ENCODE data around the gene ANKRD23. TPM values are rescaled to one million over a fixed set of nuclear protein-coding genes. Genes with fewer than 3 reads are reported as not detected.

The ANKRD23 gene
- total and polyA plus RNA-seq, 10 donors = 2.4 to 19.8 (median 5.9) TPM

GRCh38 chr2:96877042-96877451 lies 33.2 kb upstream of the ANKRD23 start:
- no peak for TF ChIP-seq POLR2AphosphoS5 (IDR thresholded peaks at IDR 0.05)
- no peak for TF ChIP-seq POLR2A (IDR thresholded peaks at IDR 0.05)
- TF ChIP-seq, protein P1, sequence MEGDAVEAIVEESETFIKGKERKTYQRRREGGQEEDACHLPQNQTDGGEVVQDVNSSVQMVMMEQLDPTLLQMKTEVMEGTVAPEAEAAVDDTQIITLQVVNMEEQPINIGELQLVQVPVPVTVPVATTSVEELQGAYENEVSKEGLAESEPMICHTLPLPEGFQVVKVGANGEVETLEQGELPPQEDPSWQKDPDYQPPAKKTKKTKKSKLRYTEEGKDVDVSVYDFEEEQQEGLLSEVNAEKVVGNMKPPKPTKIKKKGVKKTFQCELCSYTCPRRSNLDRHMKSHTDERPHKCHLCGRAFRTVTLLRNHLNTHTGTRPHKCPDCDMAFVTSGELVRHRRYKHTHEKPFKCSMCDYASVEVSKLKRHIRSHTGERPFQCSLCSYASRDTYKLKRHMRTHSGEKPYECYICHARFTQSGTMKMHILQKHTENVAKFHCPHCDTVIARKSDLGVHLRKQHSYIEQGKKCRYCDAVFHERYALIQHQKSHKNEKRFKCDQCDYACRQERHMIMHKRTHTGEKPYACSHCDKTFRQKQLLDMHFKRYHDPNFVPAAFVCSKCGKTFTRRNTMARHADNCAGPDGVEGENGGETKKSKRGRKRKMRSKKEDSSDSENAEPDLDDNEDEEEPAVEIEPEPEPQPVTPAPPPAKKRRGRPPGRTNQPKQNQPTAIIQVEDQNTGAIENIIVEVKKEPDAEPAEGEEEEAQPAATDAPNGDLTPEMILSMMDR (IDR thresholded peaks at IDR 0.05 in 8 of 11, conservative IDR thresholded peaks at IDR 0.05 in 3 of 11) = no peak
- Histone ChIP-seq H3K4me1 (peaks cover 23 to 96% (median 68%) of the 10 kb centered on the region in 6 donors), H3K9me3 (no peaks in the 10 kb centered on the region), H3K36me3 (no peaks in the 10 kb centered on the region), H3K27ac (peak overlapping the region in 7 of 8 donors; percentile 9 to 98 (median 95)), H3K4me3 (no peak overlapping the region), H3K27me3 (replicated peaks in 1 of 7) (peaks cover 0 to 11% (median 0%) of the 10 kb centered on the region in 7 donors)
- 65 to 83% (median 74%) methylated on average over 6 of the region's 6 CpGs for WGBS, 5 donors
- intact Hi-C loops (cut with DNase I; ENCODE audit: low total_unique reads) = no loop called here
- DNase-seq = no peak

DNA sequence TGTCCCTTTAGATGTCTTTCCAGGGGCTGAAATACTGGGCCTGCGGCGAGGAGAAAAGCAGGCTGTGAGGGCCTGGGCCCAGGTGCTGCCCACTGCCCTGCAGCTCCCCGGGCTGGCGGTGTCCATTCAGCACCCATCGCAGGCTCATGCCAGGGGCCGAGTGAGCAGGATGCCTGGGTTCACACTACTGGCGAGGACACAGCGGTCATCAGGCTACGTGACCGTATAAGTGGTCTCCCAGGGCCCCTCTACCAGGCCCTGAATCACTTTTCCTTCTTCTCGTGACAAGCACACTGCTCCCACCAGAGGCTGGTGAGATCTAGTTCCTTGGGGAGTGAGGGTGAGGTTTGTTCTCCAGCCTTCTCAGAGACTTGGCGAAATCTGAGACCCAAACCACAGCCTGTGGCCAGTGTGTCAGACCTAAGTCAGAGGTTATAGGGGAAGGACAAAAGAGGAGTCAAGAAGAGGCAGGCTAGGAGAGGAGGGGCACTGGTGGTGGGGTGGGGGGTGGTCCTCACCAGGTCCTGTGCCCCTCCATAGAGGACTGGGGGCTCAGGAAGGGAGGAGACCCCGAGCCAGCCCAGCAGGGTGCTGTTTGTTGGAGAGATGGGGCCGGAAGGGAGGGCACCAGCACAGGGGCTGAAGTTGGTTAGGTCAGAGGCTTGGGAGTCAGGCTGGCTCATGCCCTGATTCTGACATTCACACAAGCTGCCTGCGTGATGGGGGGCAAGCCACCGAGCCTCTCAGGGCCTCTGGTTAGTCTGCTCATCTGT lies 32.6 kb upstream of the ANKRD23 start:
- Histone ChIP-seq H3K4me1 (peaks cover 23 to 96% (median 71%) of the 10 kb centered on the region in 6 donors), H3K4me3 (no peak overlapping the region), H3K36me3 (no peaks in the 10 kb centered on the region), H3K27me3 (replicated peaks in 1 of 7) (peaks cover 0 to 15% (median 0%) of the 10 kb centered on the region in 7 donors), H3K9me3 (no peaks in the 10 kb centered on the region), H3K27ac (peak overlapping the region; percentile 36 to 98 (median 84))
- 60 to 81% (median 74%) methylated on average over 14 to 16 of the region's 16 CpGs for WGBS, 5 donors
- TF ChIP-seq POLR2A (IDR thresholded peaks at IDR 0.05) (no peak), POLR2AphosphoS5 (IDR thresholded peaks at IDR 0.05) (peak in 2 of 3 donors; percentile 12 to 57)
- TF ChIP-seq, protein P1 (IDR thresholded peaks at IDR 0.05 in 8 of 11, conservative IDR thresholded peaks at IDR 0.05 in 3 of 11) = no peak
- DNase-seq = no peak
- intact Hi-C loops (cut with DNase I; ENCODE audit: low total_unique reads) = no loop called here

GRCh38 chr2:96875498-96876268 lies 31.9 kb upstream of the ANKRD23 start:
- Histone ChIP-seq H3K27me3 (replicated peaks in 1 of 7) (peaks cover 0 to 17% (median 0%) of the 10 kb centered on the region in 7 donors), H3K27ac (peak overlapping the region; percentile 53 to 98 (median 84)), H3K9me3 (no peaks in the 10 kb centered on the region), H3K36me3 (no peaks in the 10 kb centered on the region), H3K4me3 (no peak overlapping the region), H3K4me1 (peaks cover 28 to 99% (median 76%) of the 10 kb centered on the region in 6 donors)
- no peak for TF ChIP-seq POLR2A (IDR thresholded peaks at IDR 0.05)
- peak in 2 of 3 donors; percentile 41 to 61 for TF ChIP-seq POLR2AphosphoS5 (IDR thresholded peaks at IDR 0.05)
- WGBS, 5 donors = 67 to 78% (median 68%) methylated on average over 11 to 14 of the region's 14 CpGs
- DNase-seq = no peak
- intact Hi-C loops (cut with DNase I; ENCODE audit: low total_unique reads) = no loop called here

DNA sequence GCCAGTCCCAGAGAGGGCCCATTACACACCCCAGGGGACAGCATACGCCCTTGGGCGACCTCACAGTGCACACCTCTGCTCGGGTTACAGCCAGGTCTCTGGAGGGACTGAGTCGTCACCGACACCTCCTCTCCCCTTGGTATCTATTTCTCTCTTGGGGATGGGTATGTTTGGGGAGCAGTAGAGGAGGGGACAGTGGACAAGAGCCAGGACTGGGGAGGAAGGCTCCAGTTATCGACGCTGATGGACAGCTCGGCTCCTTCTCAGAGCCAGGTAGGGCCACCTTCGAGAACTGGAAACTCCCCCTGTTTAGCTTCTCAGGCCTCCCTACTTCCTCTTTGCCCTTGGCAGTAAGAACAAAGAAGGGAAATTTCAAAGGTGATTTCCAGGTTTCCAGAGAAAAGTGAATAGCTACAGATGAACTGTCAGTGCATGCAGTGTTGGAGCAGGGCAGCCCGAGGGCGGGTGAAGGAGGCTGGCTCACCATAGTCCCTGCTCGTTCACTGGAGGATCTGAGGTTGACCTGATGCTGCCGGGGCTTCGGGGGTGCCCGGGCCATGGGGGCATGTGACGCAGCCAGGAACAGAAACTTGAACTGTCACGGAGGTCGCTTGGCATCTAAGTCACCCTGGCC lies 30.5 kb upstream of the ANKRD23 start:
- 39 to 49% (median 41%) methylated on average over 18 of the region's 18 CpGs for WGBS, 5 donors
- H3K36me3 ChIP-seq = no peaks in the 10 kb centered on the region
- no peaks in the 10 kb centered on the region for H3K9me3 ChIP-seq
- peak overlapping the region; percentile 41 to 98 (median 95) for H3K27ac ChIP-seq
- peaks cover 28 to 100% (median 79%) of the 10 kb centered on the region in 6 donors for H3K4me1 ChIP-seq
- intact Hi-C loops (cut with DNase I; ENCODE audit: low total_unique reads) = no loop called here
- TF ChIP-seq, protein P1 (IDR thresholded peaks at IDR 0.05 in 8 of 11, conservative IDR thresholded peaks at IDR 0.05 in 3 of 11) = no peak
- TF ChIP-seq POLR2A (IDR thresholded peaks at IDR 0.05) (no peak), POLR2AphosphoS5 (IDR thresholded peaks at IDR 0.05) (peak in 1 of 3 donors; percentile 58)
- peak; percentile 74 for DNase-seq
- H3K4me3 ChIP-seq = peak overlapping the region in 1 of 8 donors; percentile 38
- peaks cover 0 to 31% (median 9%) of the 10 kb centered on the region in 7 donors for H3K27me3 ChIP-seq (replicated peaks in 1 of 7)
